ENCODE results near the gene NT5C3A. TPM values are rescaled to one million over a fixed set of nuclear protein-coding genes. Genes with fewer than 3 reads are reported as not detected.

The NT5C3A gene
- polyA plus RNA-seq, 2 donors: 13.9 to 15.9 TPM

DNA sequence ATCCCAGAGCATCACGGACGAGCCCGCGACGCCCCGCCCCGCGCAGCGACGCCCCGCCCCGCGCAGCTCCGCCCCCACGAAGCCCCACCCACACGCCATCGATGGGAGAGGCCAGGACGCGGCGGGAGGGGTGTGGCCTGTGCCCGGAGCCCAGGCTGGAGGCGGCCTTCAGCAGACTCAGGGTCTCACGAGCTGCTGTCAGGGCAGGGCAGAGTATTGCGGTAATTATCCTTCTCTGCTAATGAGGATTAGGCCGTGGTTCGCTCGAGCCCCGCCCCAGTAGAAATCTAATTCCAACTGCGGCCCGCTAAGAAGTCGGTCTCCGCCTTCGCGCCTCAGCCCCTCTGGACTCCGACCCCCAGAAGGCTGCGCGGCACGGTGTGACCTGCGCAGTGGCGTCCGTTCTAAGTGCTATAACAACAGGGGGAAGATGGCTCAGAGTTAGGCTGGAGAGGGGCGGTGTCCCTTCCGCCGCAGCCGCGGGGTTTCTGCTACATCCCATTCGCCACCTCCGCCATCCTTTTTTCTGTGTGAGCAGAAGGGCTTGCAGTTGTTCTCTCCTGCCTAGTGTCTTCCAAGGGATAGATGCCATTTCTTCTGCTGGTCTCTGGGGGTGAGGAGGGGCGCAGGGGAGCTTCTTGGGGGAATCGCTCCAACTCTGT lies 337 bp upstream of the NT5C3A start:
- no peaks in the 10 kb centered on the region for H3K27me3 ChIP-seq (ENCODE audit: control insufficient read depth in 1 of 2, insufficient read depth in 2 of 2, low read length in 2 of 2)
- 0 to 1% methylated on average over 50 of the region's 50 CpGs for WGBS, 2 donors

DNA sequence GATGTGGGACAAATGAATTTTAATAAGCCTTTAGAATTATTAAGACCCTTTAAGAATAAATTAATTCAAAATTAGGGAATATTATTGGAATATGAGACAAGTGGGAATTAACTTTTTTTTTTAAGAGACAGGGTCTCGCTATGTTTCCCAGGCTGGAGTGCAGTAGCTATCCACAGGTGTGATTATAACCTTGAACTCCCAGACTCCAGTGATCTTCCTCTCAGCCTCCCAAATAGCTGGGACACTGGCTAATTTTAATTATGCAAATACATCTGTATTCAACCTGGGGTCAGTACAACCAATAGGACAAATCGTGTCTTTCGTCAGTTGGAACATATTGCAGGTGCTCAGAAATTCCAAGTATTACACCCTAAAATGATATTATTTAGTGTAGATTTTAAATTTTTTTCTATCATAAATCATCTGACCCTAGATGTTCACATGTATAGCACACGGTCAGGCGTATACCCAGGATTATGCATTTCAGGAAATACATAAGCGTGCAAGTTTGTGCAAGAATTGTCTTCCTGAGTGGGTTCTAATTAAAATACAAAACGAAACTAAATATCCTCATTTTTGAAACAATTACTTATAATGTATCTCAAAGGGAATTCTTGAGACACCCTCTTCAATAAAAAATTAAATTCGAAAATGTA lies 1.2 kb downstream of the NT5C3A start:
- no peak overlapping the region for H3K27ac ChIP-seq (ENCODE audit: low read depth in 2 of 2, low read length in 1 of 2)
- no peaks in the 10 kb centered on the region for H3K27me3 ChIP-seq (ENCODE audit: control insufficient read depth in 1 of 2, insufficient read depth in 2 of 2, low read length in 2 of 2)
- no peaks in the 10 kb centered on the region for H3K9me3 ChIP-seq (ENCODE audit: control insufficient read depth in 2 of 2, insufficient read depth in 1 of 2, low read depth in 1 of 2, low read length in 1 of 2)
- peak overlapping the region in 1 of 2 donors; percentile 69 for H3K4me3 ChIP-seq (ENCODE audit: low read depth in 1 of 2, low read length in 2 of 2)
- no peaks in the 10 kb centered on the region for H3K36me3 ChIP-seq (ENCODE audit: control insufficient read depth in 2 of 2, insufficient read depth in 2 of 2, low read length in 1 of 2)
- 16% methylated on average over 8 of the region's 8 CpGs for WGBS, 2 donors
- H3K4me1 ChIP-seq (ENCODE audit: control insufficient read depth in 2 of 2, insufficient read depth in 2 of 2, low read length in 1 of 2): no peaks in the 10 kb centered on the region

More for the DNA sequence above, 337 bp upstream of the NT5C3A start:
- no peaks in the 10 kb centered on the region for H3K36me3 ChIP-seq (ENCODE audit: control insufficient read depth in 2 of 2, insufficient read depth in 2 of 2, low read length in 1 of 2)
- peak overlapping the region; percentile 69 to 99 for H3K4me3 ChIP-seq (ENCODE audit: low read depth in 1 of 2, low read length in 2 of 2)
- H3K27ac ChIP-seq (ENCODE audit: low read depth in 2 of 2, low read length in 1 of 2): peak overlapping the region; percentile 94 to 98
- no peaks in the 10 kb centered on the region for H3K9me3 ChIP-seq (ENCODE audit: control insufficient read depth in 2 of 2, insufficient read depth in 1 of 2, low read depth in 1 of 2, low read length in 1 of 2)
- H3K4me1 ChIP-seq (ENCODE audit: control insufficient read depth in 2 of 2, insufficient read depth in 2 of 2, low read length in 1 of 2): no peaks in the 10 kb centered on the region

DNA sequence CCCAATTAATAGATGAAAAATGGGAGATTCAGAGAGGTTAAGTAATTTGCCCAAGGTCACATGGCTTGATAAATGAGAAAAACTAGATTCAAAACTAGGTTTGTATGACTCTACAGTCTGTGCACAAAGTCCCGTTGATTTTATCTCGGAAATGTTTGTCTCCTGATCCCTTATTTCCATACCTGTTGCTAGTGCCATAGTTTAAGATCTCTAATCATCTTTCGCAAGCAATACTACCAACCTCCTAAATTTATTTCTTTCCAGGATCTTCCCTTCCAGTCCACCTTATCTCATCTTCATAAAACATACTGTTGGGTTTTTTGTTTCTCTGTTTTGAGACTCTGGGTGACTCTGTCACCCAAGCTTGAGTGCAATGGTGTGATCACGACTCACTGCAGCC lies 2.9 kb downstream of the NT5C3A start:
- Histone ChIP-seq H3K27ac (ENCODE audit: low read depth in 2 of 2, low read length in 1 of 2) (no peak overlapping the region), H3K4me1 (ENCODE audit: control insufficient read depth in 2 of 2, insufficient read depth in 2 of 2, low read length in 1 of 2) (no peaks in the 10 kb centered on the region), H3K4me3 (ENCODE audit: low read depth in 1 of 2, low read length in 2 of 2) (no peak overlapping the region), H3K36me3 (ENCODE audit: control insufficient read depth in 2 of 2, insufficient read depth in 2 of 2, low read length in 1 of 2) (no peaks in the 10 kb centered on the region), H3K9me3 (ENCODE audit: control insufficient read depth in 2 of 2, insufficient read depth in 1 of 2, low read depth in 1 of 2, low read length in 1 of 2) (no peaks in the 10 kb centered on the region), H3K27me3 (ENCODE audit: control insufficient read depth in 1 of 2, insufficient read depth in 2 of 2, low read length in 2 of 2) (no peaks in the 10 kb centered on the region)
- WGBS, 2 donors: 49 to 50% methylated on average over 4 of the region's 4 CpGs

DNA sequence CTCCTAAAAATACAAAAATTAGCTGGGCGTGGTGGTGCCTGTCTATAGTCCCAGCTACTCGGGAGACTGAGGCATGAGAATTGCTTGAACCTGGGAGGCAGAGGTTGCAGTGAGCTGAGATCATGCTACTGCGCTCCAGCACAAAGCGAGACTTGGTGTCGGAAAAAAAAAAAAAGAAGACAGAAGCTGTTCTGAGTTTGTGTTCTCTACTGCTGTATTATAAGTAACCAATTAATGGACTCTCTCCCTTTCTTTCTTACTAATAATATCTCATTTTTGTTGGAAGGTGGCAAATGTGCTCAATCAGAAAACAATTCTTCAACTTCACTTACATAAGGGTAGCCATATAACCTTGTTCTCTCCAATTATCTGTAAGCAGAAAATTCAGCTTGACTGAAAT lies 7.4 kb downstream of the NT5C3A start:
- Histone ChIP-seq H3K9me3 (ENCODE audit: control insufficient read depth in 2 of 2, insufficient read depth in 1 of 2, low read depth in 1 of 2, low read length in 1 of 2) (no peaks in the 10 kb centered on the region), H3K27me3 (ENCODE audit: control insufficient read depth in 1 of 2, insufficient read depth in 2 of 2, low read length in 2 of 2) (no peaks in the 10 kb centered on the region), H3K4me3 (ENCODE audit: low read depth in 1 of 2, low read length in 2 of 2) (no peak overlapping the region), H3K4me1 (ENCODE audit: control insufficient read depth in 2 of 2, insufficient read depth in 2 of 2, low read length in 1 of 2) (no peaks in the 10 kb centered on the region), H3K27ac (ENCODE audit: low read depth in 2 of 2, low read length in 1 of 2) (no peak overlapping the region), H3K36me3 (ENCODE audit: control insufficient read depth in 2 of 2, insufficient read depth in 2 of 2, low read length in 1 of 2) (no peaks in the 10 kb centered on the region)
- WGBS, 2 donors: 90 to 98% methylated on average over 5 of the region's 5 CpGs

DNA sequence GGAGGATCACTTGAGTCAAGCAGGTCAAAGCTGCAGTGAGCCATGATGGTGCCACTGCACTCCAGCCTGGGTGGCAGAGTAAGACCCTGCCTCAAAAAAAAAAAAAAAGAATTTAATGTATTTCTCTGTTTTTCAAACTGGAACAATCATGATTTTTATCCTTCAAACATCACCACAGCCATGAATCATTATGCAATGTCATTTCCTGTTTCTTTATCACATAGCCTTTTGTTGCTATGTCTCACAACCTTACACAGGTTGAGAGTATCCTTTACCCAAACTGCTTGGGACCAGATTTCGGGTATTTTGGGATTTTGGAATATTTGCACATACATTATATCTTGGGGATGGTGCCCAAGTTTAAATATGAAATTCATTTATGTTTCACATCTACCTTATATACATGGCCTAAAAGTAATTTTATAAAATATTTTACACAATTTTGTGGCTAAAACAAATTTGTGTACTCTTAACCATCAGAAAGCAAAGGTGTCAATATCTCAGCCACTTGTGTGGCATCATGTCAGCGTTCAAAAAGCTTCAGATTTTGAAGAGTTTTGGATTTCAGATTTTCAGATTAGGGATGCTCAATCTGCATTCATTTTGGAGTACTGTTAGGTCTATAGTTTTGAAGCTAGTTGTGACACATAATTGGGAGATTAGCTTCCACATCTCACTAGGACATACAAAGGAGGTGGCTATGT lies 8.2 kb downstream of the NT5C3A start:
- Histone ChIP-seq H3K4me1 (ENCODE audit: control insufficient read depth in 2 of 2, insufficient read depth in 2 of 2, low read length in 1 of 2) (no peaks in the 10 kb centered on the region), H3K36me3 (ENCODE audit: control insufficient read depth in 2 of 2, insufficient read depth in 2 of 2, low read length in 1 of 2) (no peaks in the 10 kb centered on the region), H3K9me3 (ENCODE audit: control insufficient read depth in 2 of 2, insufficient read depth in 1 of 2, low read depth in 1 of 2, low read length in 1 of 2) (no peaks in the 10 kb centered on the region), H3K27ac (ENCODE audit: low read depth in 2 of 2, low read length in 1 of 2) (peak overlapping the region in 1 of 2 donors; percentile 22), H3K4me3 (ENCODE audit: low read depth in 1 of 2, low read length in 2 of 2) (no peak overlapping the region), H3K27me3 (ENCODE audit: control insufficient read depth in 1 of 2, insufficient read depth in 2 of 2, low read length in 2 of 2) (no peaks in the 10 kb centered on the region)
- 77 to 81% methylated on average over 2 of the region's 2 CpGs for WGBS, 2 donors

DNA sequence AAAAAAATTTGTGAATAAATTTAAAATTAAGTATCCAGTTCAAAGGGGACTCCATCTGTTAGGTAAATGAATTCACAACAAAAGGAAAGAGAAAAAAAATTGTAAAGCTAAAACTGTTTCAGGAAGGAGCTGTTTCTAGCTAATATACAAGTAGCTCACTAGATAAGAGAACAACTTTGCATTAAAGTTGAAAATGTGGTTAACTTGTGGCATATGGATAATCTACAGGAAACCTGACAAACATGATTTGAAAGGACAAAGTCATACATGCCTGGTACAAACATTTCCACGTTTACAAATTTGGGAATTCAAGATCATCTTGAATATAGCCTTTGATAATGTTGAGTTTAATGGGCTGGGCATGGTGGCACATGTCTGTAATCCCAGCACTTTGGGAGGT lies 8.9 kb downstream of the NT5C3A start:
- Histone ChIP-seq H3K4me3 (ENCODE audit: low read depth in 1 of 2, low read length in 2 of 2) (no peak overlapping the region), H3K4me1 (ENCODE audit: control insufficient read depth in 2 of 2, insufficient read depth in 2 of 2, low read length in 1 of 2) (no peaks in the 10 kb centered on the region), H3K27ac (ENCODE audit: low read depth in 2 of 2, low read length in 1 of 2) (no peak overlapping the region), H3K27me3 (ENCODE audit: control insufficient read depth in 1 of 2, insufficient read depth in 2 of 2, low read length in 2 of 2) (no peaks in the 10 kb centered on the region), H3K36me3 (ENCODE audit: control insufficient read depth in 2 of 2, insufficient read depth in 2 of 2, low read length in 1 of 2) (no peaks in the 10 kb centered on the region), H3K9me3 (ENCODE audit: control insufficient read depth in 2 of 2, insufficient read depth in 1 of 2, low read depth in 1 of 2, low read length in 1 of 2) (no peaks in the 10 kb centered on the region)
- 44 to 46% methylated on average over 1 of the region's 1 CpG for WGBS, 2 donors

DNA sequence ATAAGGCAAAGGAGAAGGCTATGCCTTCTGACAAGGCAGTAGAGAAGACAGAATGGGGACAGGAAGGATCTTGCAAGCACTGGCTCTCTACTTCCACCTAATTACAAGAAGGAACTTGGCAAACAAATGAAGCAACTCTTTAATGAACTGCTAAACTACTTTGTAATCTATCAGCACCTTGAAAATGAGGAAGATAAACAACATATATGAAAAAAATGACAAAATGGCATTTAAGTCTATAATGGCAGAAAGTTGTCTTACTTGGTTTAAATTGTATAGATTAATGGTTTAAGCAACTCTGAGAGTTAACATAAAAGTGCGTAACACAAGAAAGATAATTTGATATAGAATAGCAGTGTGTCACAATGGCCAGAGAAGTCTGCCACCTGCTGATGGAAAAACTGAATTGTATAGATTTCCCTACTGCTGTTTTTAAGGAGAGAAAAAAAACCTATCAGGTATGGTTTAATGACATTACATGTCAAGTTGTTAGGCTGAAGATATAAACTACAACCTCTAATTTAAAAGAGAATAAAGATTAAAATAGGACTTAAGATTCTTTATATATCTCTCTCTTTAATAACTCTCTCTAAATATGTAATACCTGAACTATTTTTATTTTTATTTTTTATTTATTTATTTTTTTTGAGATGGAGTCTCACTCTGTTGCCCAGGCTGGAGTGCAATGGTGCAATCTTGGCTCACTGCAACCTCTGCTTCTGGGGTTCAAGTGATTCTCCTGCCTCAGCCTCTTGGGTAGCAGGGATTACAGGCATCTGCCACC lies 11.8 kb downstream of the NT5C3A start:
- 0 to 1% methylated on average over 1 of the region's 1 CpG for WGBS, 2 donors
- Histone ChIP-seq H3K9me3 (ENCODE audit: control insufficient read depth in 2 of 2, insufficient read depth in 1 of 2, low read depth in 1 of 2, low read length in 1 of 2) (no peaks in the 10 kb centered on the region), H3K27ac (ENCODE audit: low read depth in 2 of 2, low read length in 1 of 2) (peak overlapping the region; percentile 59 to 60), H3K4me3 (ENCODE audit: low read depth in 1 of 2, low read length in 2 of 2) (peak overlapping the region in 1 of 2 donors; percentile 19), H3K4me1 (ENCODE audit: control insufficient read depth in 2 of 2, insufficient read depth in 2 of 2, low read length in 1 of 2) (no peaks in the 10 kb centered on the region), H3K36me3 (ENCODE audit: control insufficient read depth in 2 of 2, insufficient read depth in 2 of 2, low read length in 1 of 2) (no peaks in the 10 kb centered on the region), H3K27me3 (ENCODE audit: control insufficient read depth in 1 of 2, insufficient read depth in 2 of 2, low read length in 2 of 2) (no peaks in the 10 kb centered on the region)

DNA sequence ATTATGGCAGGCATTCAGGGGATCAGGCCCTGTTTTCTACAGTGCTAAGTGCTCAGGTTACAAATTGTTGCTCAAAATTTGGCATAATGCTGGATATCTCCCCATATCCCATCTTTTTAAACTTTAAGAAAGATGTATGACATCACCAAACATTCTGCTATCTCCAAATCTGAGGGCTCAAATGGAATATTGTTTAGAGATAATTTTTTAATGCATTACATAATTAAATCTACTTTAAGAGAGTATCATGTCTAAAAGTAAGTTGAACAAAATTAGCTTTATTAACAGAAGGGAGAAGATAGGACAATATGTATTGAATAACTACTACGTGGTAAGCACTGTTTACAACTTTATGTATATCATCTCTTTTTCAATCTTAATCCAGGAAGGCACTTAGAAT lies 13.9 kb downstream of the NT5C3A start:
- H3K4me1 ChIP-seq (ENCODE audit: control insufficient read depth in 2 of 2, insufficient read depth in 2 of 2, low read length in 1 of 2): no peaks in the 10 kb centered on the region
- no peaks in the 10 kb centered on the region for H3K27me3 ChIP-seq (ENCODE audit: control insufficient read depth in 1 of 2, insufficient read depth in 2 of 2, low read length in 2 of 2)
- 94 to 95% methylated on average over 1 of the region's 1 CpG for WGBS, 2 donors
- H3K27ac ChIP-seq (ENCODE audit: low read depth in 2 of 2, low read length in 1 of 2): no peak overlapping the region
- H3K9me3 ChIP-seq (ENCODE audit: control insufficient read depth in 2 of 2, insufficient read depth in 1 of 2, low read depth in 1 of 2, low read length in 1 of 2): no peaks in the 10 kb centered on the region
- no peaks in the 10 kb centered on the region for H3K36me3 ChIP-seq (ENCODE audit: control insufficient read depth in 2 of 2, insufficient read depth in 2 of 2, low read length in 1 of 2)
- H3K4me3 ChIP-seq (ENCODE audit: low read depth in 1 of 2, low read length in 2 of 2): no peak overlapping the region

DNA sequence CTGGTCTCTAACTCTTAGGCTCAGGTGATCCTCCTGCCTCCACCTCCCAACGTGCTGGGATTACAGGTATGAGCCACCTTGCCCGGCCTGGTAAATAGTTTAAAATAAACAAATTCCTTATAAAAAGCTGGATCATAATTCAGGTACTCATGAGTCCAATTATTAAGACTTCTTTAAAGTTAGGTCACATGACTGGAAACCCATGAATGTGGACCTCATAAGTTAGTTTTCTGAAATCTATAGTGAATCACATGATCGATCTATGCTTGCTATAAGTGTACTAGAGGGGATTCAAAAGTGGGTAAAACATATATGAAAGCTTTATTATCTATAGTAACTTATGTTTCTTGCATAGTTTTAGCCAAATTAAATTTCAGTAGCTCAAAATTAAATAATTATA lies 14.3 kb downstream of the NT5C3A start:
- Histone ChIP-seq H3K27ac (ENCODE audit: low read depth in 2 of 2, low read length in 1 of 2) (no peak overlapping the region), H3K4me1 (ENCODE audit: control insufficient read depth in 2 of 2, insufficient read depth in 2 of 2, low read length in 1 of 2) (no peaks in the 10 kb centered on the region), H3K36me3 (ENCODE audit: control insufficient read depth in 2 of 2, insufficient read depth in 2 of 2, low read length in 1 of 2) (no peaks in the 10 kb centered on the region), H3K4me3 (ENCODE audit: low read depth in 1 of 2, low read length in 2 of 2) (no peak overlapping the region), H3K27me3 (ENCODE audit: control insufficient read depth in 1 of 2, insufficient read depth in 2 of 2, low read length in 2 of 2) (no peaks in the 10 kb centered on the region), H3K9me3 (ENCODE audit: control insufficient read depth in 2 of 2, insufficient read depth in 1 of 2, low read depth in 1 of 2, low read length in 1 of 2) (no peaks in the 10 kb centered on the region)
- WGBS, 2 donors: 87 to 93% methylated on average over 3 of the region's 3 CpGs

Measured in esophagus (tissue), 2 donors.